ENCODE measurements around the gene PPARGC1A.

Gene PPARGC1A

GRCh38 chr4:23838131-23838530, 51.7 kb downstream of the PPARGC1A start:
- no peak for DNase-seq (ENCODE audit: low read depth in 2 of 2)

GRCh38 chr4:23837371-23837770, 52.5 kb downstream of the PPARGC1A start:
- no peak for DNase-seq (ENCODE audit: low read depth in 2 of 2)

DNA sequence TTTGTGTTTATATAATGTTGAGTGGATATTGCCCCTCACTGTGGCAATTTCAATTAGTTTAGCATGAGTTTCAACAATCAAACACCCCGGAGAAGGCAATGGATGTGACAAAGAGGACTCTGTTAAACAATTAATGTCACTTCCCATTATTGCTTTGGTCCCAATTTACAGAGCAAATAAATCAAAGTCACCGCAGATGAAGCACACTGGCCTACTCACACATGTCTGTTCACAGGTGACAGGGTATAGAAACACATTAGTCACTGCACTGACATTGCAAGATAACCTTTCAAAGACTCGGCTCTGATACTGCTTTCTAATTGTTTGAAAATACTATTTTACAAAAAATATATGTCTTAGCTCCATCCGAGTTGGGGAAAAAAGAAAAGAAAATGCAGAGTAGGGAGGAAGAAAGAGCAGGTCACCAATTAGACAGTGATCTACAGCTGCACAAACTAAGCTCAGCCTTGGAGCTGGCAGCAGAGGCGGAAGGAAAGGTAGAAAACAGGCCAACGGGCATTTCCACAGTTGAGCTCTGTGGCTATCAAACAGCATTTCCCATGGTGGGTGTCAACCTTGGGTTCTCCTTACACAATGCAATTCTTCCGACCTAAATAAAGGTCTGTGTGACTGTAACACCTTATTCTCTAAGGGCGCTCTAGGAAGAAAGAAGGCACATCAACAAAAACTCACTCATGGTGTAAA, 53.9 kb downstream of the PPARGC1A start:
- no peak for DNase-seq (ENCODE audit: low read depth in 2 of 2)

- no peak for DNase-seq (ENCODE audit: low read depth in 2 of 2)
Observed at GRCh38 chr4:23828779-23829178, 61.1 kb downstream of the PPARGC1A start.

DNA sequence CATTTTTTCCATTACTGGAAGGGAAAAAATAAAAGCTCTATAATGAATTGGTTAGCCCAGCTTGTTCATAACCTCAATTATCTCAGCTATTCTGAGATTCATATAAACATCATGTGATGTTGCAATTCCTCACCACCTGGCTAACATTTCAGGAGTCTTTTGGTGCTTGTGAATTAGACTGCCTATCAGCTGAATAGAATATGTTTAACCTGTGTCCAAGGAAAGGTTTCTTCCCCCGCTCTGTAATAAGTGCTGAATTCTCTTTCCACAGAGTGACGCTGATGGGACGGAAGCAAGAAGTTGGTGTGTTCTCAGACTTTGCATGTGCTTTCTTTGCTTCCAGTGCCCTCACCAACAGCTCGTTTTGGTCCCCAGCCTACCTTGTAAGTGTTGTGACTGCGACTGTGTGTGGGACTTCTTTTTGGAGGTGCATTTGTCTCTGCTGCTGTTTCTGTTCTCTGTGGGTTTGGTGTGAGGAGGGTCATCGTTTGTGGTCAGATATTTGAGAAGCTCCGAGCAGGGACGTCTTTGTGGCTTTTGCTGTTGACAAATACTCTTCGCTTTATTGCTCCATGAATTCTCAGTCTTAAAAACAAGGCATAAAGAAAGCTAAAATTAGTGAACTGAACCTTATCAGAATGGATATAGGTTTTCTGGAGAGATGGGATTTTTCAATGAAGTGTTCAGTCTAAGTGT, 61.7 kb downstream of the PPARGC1A start:
- no peak for DNase-seq (ENCODE audit: low read depth in 2 of 2)

GRCh38 chr4:23822181-23822580, 67.7 kb downstream of the PPARGC1A start:
- no peak for DNase-seq (ENCODE audit: low read depth in 2 of 2)

DNA sequence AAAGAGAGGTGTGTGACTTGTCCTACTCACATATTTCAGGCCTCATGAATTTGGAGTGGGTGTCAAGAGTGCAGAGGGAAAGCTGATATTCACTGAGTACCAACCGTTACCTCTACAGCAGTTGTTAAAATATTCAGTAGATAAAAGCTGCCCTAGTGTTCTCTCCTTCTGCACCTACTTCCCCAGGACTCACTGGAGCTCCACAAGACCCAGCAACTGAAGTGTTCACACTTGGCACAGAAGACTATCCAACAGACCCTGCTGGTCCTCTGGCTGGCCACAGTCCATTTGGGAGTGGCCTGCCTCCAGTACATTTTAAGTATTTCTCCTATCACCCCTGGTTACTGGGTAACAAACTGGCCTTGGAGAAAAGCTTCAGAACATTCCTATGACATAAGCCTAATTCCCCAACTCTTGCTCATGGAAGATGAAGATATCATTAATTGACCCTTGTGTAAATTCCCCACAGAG, 70.8 kb downstream of the PPARGC1A start:
- no peak for DNase-seq (ENCODE audit: low read depth in 2 of 2)

- no peak for DNase-seq (ENCODE audit: low read depth in 2 of 2)
Observed at GRCh38 chr4:23818097-23818885, 71.6 kb downstream of the PPARGC1A start.

- no peak for DNase-seq (ENCODE audit: low read depth in 2 of 2)
Observed at GRCh38 chr4:23814996-23815660, 74.7 kb downstream of the PPARGC1A start.

GRCh38 chr4:23814587-23814986, 75.3 kb downstream of the PPARGC1A start:
- no peak for DNase-seq (ENCODE audit: low read depth in 2 of 2)

GRCh38 chr4:23811161-23811560, 78.7 kb downstream of the PPARGC1A start:
- no peak for DNase-seq (ENCODE audit: low read depth in 2 of 2)

DNA sequence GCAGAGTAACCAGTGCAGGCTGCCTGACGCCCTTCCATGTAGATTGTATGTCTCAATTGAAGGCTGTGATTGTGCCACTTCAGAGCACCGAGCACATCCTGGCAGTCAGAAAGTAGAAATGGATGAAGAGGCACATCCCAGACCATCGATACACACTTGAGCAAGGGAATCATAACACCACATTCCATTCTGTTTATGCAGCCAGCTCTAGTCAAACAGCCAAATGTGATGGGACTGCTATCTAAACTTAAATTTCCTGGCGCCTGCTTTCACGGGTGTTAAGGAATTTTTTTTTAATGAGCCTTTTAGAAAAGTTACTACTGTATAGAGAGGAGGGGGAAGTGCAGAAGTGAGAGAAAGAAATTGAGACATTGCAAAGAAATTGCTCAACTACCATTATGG, 84.4 kb downstream of the PPARGC1A start:
- DNase-seq (ENCODE audit: low read depth in 2 of 2) = no peak

- DNase-seq (ENCODE audit: low read depth in 2 of 2) = no peak
Observed at GRCh38 chr4:23789762-23790161, 100.1 kb downstream of the PPARGC1A start.

DNA sequence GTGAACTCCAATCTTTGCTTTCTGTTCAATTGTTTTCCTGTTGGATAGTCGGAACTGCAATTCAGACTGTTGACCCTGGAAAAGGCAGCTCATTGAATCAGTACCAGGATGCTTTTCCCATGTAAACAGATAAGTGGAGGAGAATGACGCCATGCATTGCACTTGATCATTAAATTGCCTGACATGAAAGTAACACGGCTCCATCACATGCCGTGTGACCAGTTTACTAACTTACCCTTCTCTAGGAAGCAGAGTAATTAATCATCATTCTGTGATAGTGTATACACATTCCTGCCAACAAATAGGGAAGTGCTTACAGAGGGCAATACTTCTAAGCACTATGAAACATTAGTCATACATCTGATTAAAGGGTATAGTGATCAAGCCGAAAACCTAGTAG, 101.4 kb downstream of the PPARGC1A start:
- no peak for DNase-seq (ENCODE audit: low read depth in 2 of 2)

- DNase-seq (ENCODE audit: low read depth in 2 of 2) = no peak
Observed at GRCh38 chr4:23788027-23788426, 101.8 kb downstream of the PPARGC1A start.

DNA sequence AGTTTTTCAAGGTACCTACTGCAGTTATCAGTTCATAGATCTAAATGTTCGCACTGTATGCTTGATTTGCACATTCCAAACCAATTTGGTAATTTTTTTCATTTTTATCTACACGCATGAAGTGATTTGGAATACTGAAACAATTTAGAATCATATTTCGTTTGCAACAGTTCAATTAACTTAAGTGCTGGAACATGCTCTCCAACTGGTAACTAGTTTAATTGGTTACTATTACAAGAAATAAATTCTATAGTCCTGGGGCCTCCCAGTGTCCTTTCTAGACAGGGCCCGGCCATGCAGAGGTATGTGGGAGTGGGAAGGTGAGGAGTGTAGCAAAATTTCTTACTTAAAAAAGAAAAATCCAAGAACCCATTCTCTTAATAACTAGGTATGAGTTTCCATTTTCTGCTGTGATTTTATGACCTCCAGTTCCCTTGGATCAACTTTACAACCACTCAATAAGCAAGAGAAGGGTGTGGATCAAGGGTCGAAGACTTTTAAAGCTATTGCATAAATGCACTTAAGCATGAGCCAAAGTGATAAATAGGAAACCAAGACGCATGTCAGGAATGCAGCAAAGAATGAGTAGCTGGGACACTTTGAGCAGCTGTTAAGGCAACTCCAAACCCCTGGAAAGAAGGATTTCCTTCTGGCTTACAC, 106.9 kb downstream of the PPARGC1A start:
- DNase-seq (ENCODE audit: low read depth in 2 of 2) = no peak

- no peak for DNase-seq (ENCODE audit: low read depth in 2 of 2)
Observed at GRCh38 chr4:23779839-23780238, 110.0 kb downstream of the PPARGC1A start.

- DNase-seq (ENCODE audit: low read depth in 2 of 2) = no peak
Observed at GRCh38 chr4:23779422-23779821, 110.4 kb downstream of the PPARGC1A start.

- no peak for DNase-seq (ENCODE audit: low read depth in 2 of 2)
Observed at GRCh38 chr4:23775694-23776093, 114.2 kb downstream of the PPARGC1A start.

GRCh38 chr4:23774909-23775308, 114.9 kb downstream of the PPARGC1A start:
- no peak for DNase-seq (ENCODE audit: low read depth in 2 of 2)

DNA sequence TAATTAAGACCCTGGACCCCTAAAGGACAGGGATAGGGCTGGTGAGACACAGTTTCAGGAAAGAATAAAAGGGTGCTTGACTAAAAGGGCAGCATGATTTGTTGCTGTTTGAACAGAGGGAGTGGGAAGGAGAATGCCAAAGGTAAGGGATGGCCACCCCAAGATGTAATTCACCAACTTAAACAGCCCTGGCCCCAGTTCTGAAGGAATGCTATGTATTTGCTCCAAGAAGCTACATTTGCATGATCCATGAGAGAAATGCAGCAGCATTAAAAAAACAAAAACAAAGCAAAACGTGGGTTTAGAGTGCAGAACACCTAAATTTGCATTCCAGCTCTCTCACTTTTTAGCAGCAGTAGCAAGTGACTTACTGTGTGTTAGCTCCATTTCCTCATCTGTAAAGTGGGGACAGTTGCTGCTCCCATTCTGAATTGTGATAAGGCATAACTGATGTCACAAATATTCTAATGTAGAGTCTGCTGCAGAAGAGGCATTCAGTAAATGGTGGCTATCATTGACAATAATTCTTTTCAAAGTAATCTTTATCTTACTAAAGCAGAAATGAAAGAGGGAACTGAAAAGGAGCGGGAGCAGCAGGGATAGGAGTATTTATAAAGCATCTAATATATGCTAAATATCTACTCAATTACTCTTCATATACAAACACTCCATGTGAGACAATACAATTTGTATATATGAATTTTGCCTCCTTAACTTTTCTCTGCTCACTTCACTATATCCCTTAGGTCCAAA, 115.8 kb downstream of the PPARGC1A start:
- no peak for DNase-seq (ENCODE audit: low read depth in 2 of 2)
